Fibroblast of lung (primary cell): ENCODE measurements around the gene LRRC3B. TPM values are rescaled to one million over a fixed set of nuclear protein-coding genes. Genes with fewer than 3 reads are reported as not detected.

ENCODE experiments used
- DNase-seq, 2 donors: peaks; one replicate each; pipeline versions ENCODE4 v3.0.0 to v3.0.0-alpha.2; 2010; ENCODE audit warnings: low read depth in 2 of 2
- H2AFZ ChIP-seq: 2 replicates; pipeline ENCODE4 v1.5.1; 2012; ENCODE audit warnings: low read length, control low read depth, inconsistent platforms
- H3K27ac ChIP-seq: 2 replicates; pipeline ENCODE4 v1.5.1; 2011; ENCODE audit warnings: low read length, control low read depth; ENCODE audit not compliant: insufficient read depth
- H3K27me3 ChIP-seq: 2 replicates; pipeline ENCODE4 v1.5.1; 2011; ENCODE audit warnings: mild to moderate bottlenecking, low read length; ENCODE audit not compliant: control insufficient read depth, insufficient read depth
- H3K36me3 ChIP-seq: 2 replicates; pipeline ENCODE4 v1.5.1; 2011; ENCODE audit warnings: low read length; ENCODE audit not compliant: control insufficient read depth, insufficient read depth
- H3K4me1 ChIP-seq: 2 replicates; pipeline ENCODE4 v1.5.1; 2011; ENCODE audit warnings: low read length; ENCODE audit not compliant: control insufficient read depth, insufficient read depth; ENCODE audit errors: extremely low read depth
- H3K4me2 ChIP-seq: 2 replicates; pipeline ENCODE4 v1.5.1; 2011; ENCODE audit warnings: low read length, control low read depth; ENCODE audit not compliant: insufficient read depth; ENCODE audit errors: extremely low read depth
- H3K4me3 ChIP-seq, 4 experiments: fragments of 200-600 bp in 1 of 4; sonication (generic) in 1 of 4; replicated peaks in 1 of 4; 2 replicates each; pipeline ENCODE4 v1.5.1; 2011 to 2016; ENCODE audit warnings: low read length in 4 of 4, low read depth in 3 of 4, mild to moderate bottlenecking in 3 of 4, control low read depth in 2 of 4, inconsistent platforms in 1 of 4, mixed read lengths in 1 of 4; ENCODE audit not compliant: insufficient read depth in 1 of 4; ENCODE audit errors: control extremely low read depth in 1 of 4
- H3K79me2 ChIP-seq: 2 replicates; pipeline ENCODE4 v1.5.1; 2012; ENCODE audit warnings: mild to moderate bottlenecking, low read length, inconsistent platforms; ENCODE audit not compliant: control insufficient read depth, insufficient read depth
- H3K9ac ChIP-seq: 2 replicates; pipeline ENCODE4 v1.5.1; 2011; ENCODE audit warnings: mild to moderate bottlenecking, low read length, control low read depth; ENCODE audit not compliant: insufficient read depth
- H3K9me3 ChIP-seq: 2 replicates; pipeline ENCODE4 v1.5.1; 2012; ENCODE audit warnings: low read depth, low read length; ENCODE audit not compliant: control insufficient read depth, insufficient read depth
- H4K20me1 ChIP-seq: 2 replicates; pipeline ENCODE4 v1.5.1; 2011; ENCODE audit warnings: low read length; ENCODE audit not compliant: control insufficient read depth, insufficient read depth; ENCODE audit errors: extremely low read depth
- EZH2 ChIP-seq: IDR thresholded peaks from 2 replicates; pipeline ENCODE4 v1.5.1; 2012; ENCODE audit warnings: low read length, control low read depth, mild to moderate bottlenecking; ENCODE audit errors: missing control alignments
- polyA plus RNA-seq, 2 donors: library from polyadenylated mRNA; depleted of rRNA in 1 of 2; stranded (reverse) in 1 of 2; unstranded in 1 of 2; fragments of >200 nt; gene quantifications; 2 replicates each; pipeline ENCODE4 v1.2.1, GENCODE V29; 2011 to 2012; ENCODE audit warnings: missing spikeins in 1 of 2
- total RNA-seq: library from RNA; depleted of rRNA; stranded (reverse); fragments of >200 nt; gene quantifications from 2 replicates; pipeline ENCODE4 v1.2.1, GENCODE V29; 2014
- TF ChIP-seq, protein P1 (sequence below), 2 donors: IDR thresholded peaks in 1 of 2; conservative IDR thresholded peaks in 1 of 2; 1 replicate in 1 of 2; 2 replicates in 1 of 2; pipeline ENCODE4 v1.5.1; 2011 to 2012; ENCODE audit warnings: low read length in 2 of 2, control low read depth in 1 of 2, inconsistent platforms in 1 of 2, low read depth in 1 of 2, mild to moderate bottlenecking in 1 of 2

The LRRC3B gene
- total and polyA plus RNA-seq, 2 donors (not counting 1 experiment from before 2014, with no cell fraction given) = not detected

DNA sequence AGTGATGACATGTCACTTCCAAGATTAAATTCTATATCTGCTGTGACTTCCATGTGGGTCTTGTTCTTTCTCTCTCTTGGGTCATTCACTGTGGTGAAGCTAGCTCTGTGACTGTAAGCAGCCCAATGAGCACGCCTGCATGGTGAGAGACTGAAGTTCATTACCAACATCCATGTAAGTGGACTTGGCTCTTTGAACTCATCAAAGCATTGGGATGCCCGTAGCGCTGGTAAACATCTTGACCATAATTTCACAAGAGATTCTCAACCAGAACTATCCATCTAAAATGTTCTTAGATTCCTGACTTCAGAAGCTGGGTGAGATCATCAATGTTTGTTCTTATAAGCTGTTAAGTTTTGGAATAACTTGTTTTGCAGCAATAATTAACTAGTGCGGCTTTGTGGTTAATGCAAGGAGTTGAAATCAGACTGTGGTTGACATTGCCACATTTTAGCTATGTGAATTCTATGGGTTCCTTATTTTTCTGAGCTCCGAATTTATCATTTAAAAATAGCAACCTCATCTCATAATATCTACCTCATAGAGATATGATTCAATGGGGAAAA is 31.6 kb upstream of the LRRC3B start:
- no peak for TF ChIP-seq EZH2
- TF ChIP-seq, protein P1, sequence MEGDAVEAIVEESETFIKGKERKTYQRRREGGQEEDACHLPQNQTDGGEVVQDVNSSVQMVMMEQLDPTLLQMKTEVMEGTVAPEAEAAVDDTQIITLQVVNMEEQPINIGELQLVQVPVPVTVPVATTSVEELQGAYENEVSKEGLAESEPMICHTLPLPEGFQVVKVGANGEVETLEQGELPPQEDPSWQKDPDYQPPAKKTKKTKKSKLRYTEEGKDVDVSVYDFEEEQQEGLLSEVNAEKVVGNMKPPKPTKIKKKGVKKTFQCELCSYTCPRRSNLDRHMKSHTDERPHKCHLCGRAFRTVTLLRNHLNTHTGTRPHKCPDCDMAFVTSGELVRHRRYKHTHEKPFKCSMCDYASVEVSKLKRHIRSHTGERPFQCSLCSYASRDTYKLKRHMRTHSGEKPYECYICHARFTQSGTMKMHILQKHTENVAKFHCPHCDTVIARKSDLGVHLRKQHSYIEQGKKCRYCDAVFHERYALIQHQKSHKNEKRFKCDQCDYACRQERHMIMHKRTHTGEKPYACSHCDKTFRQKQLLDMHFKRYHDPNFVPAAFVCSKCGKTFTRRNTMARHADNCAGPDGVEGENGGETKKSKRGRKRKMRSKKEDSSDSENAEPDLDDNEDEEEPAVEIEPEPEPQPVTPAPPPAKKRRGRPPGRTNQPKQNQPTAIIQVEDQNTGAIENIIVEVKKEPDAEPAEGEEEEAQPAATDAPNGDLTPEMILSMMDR (conservative IDR thresholded peaks at IDR 0.05 in 1 of 2, IDR thresholded peaks at IDR 0.05 in 1 of 2; ENCODE audit: low read depth in 1 of 2, low read length in 2 of 2) = no peak
- no peaks in the 10 kb centered on the region for H3K79me2 ChIP-seq
- H3K9me3 ChIP-seq = no peaks in the 10 kb centered on the region
- no peak overlapping the region for H3K27ac ChIP-seq
- H3K4me1 ChIP-seq = no peaks in the 10 kb centered on the region
- no peaks in the 10 kb centered on the region for H3K36me3 ChIP-seq
- H2AFZ ChIP-seq = no peak overlapping the region
- no peaks in the 10 kb centered on the region for H4K20me1 ChIP-seq
- H3K4me3 ChIP-seq = no peak overlapping the region
- DNase-seq = no peak
- H3K4me2 ChIP-seq = no peak overlapping the region
- no peaks in the 10 kb centered on the region for H3K27me3 ChIP-seq
- no peak overlapping the region for H3K9ac ChIP-seq

DNA sequence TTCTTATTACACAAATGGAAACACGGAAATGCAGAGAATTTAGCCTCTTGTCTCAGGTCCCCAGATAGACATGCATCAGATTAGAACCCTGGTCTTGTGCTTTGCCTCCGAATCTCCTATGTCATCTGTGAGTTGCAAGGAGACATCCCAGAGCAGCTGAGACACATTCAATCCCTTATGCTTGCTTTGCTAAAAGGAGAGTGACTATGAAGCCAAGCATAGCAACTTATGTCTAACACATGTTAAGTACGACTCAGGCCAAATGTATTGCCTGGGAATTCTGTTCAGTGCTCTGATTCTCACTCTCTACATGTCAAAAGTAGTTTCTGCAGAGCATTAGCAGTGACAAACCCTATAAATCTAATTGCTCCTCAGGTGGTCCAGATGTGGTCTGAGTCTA is 30.6 kb upstream of the LRRC3B start:
- H3K4me1 ChIP-seq = no peaks in the 10 kb centered on the region
- H2AFZ ChIP-seq = no peak overlapping the region
- H3K9me3 ChIP-seq = no peaks in the 10 kb centered on the region
- no peaks in the 10 kb centered on the region for H3K79me2 ChIP-seq
- H3K27ac ChIP-seq = no peak overlapping the region
- H3K4me2 ChIP-seq = no peak overlapping the region
- DNase-seq = no peak
- H3K9ac ChIP-seq = no peak overlapping the region
- no peaks in the 10 kb centered on the region for H3K36me3 ChIP-seq
- TF ChIP-seq, protein P1 (conservative IDR thresholded peaks at IDR 0.05 in 1 of 2, IDR thresholded peaks at IDR 0.05 in 1 of 2; ENCODE audit: low read depth in 1 of 2, low read length in 2 of 2) = no peak
- no peak for TF ChIP-seq EZH2
- no peak overlapping the region for H3K4me3 ChIP-seq
- no peaks in the 10 kb centered on the region for H4K20me1 ChIP-seq
- H3K27me3 ChIP-seq = no peaks in the 10 kb centered on the region

DNA sequence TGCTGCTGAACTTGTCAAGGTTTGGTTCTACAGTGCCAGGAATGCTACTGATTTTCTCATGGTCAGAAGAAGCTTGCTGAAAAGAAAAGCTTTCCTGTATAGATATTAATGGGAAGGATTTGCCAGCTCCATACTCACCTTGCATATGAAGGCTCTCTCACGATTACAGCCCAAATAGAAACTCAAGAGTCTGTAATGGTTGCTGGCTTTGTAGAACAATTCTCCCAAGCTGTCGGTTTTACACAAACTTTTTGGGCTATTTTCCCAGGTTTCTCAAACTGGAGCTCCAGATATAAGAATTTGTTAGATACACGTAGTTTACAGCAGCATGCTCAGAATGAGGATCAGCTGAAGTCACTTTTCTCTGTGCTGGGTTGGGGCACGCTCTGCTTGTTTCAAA is 30.1 kb upstream of the LRRC3B start:
- H3K9ac ChIP-seq = no peak overlapping the region
- no peak for TF ChIP-seq EZH2
- TF ChIP-seq, protein P1 (conservative IDR thresholded peaks at IDR 0.05 in 1 of 2, IDR thresholded peaks at IDR 0.05 in 1 of 2; ENCODE audit: low read depth in 1 of 2, low read length in 2 of 2) = no peak

More for the DNA sequence above, 30.1 kb upstream of the LRRC3B start:
- Histone ChIP-seq H3K4me2 (no peak overlapping the region), H3K27ac (no peak overlapping the region), H3K4me1 (no peaks in the 10 kb centered on the region), H4K20me1 (no peaks in the 10 kb centered on the region), H3K9me3 (no peaks in the 10 kb centered on the region), H2AFZ (no peak overlapping the region), H3K4me3 (no peak overlapping the region), H3K27me3 (no peaks in the 10 kb centered on the region), H3K79me2 (no peaks in the 10 kb centered on the region), H3K36me3 (no peaks in the 10 kb centered on the region)
- no peak for DNase-seq
